ENCODE data around the gene SLC37A1. TPM values are rescaled to one million over a fixed set of nuclear protein-coding genes. Genes with fewer than 3 reads are reported as not detected.
"Not testable (repeated sequence)": the region's sequence is repeated elsewhere in the genome, so short reads cannot be mapped to it uniquely, and the experiment has no call there.

SLC37A1 gene
- total and polyA plus RNA-seq, 10 donors: 6.9 to 31.4 (median 23.2) TPM

DNA sequence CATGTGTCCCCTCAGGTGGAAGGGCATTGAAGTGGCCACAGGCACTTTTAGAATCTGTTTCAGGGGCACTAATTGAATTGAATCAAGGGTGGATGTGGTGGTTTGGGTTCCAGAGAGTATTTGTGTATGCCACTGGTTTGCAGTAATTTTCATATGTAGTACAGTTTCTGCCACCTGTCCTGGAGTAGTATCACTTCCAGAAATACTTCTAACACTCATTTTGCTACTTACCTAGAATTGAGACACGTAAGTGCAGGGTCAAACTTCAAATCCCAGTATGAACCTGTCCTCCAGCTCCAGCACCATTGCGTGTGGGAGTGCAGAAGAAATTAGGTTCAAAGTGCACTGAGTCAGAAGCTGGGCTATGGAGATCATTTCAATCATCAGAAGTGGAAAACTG lies 44.4 kb upstream of the SLC37A1 start:
- H3K4me1 ChIP-seq: peaks cover under 1 to 36% (median 21%) of the 10 kb centered on the region in 6 donors
- intact Hi-C loops (cut with DNase I; ENCODE audit: low total_unique reads): loop anchor here (10.0 kb wide), 1 partner anchor 46 kb away; the partner anchor contains the start of gene SLC37A1
- H3K27ac ChIP-seq: peak overlapping the region in 1 of 8 donors; percentile 36

DNA sequence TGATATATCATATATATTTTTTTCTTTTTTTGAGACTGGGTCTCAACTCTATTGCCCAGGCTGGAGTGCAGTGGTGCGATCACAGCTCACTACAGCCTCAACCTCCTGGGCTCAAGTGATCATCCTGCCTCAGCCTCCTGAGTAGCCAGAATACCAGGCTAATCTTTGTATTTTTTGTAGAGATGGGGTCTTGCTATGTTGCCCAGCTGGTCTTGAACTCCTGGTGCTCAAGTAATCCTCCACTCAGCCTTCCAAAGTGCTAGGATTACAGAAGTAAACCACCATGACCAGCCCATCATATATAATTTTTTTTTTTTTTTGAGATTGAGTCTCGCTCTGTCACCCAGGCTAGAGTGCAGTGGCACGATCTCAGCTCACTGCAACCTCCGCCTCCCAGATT lies 43.9 kb upstream of the SLC37A1 start:
- WGBS, 5 donors: 89 to 95% (median 93%) methylated on average over 4 of the region's 4 CpGs
- H3K4me1 ChIP-seq: peaks cover 0 to 32% (median 16%) of the 10 kb centered on the region in 6 donors
- DNase-seq: not testable (repeated sequence)

More for the DNA sequence above, 44.4 kb upstream of the SLC37A1 start:
- Histone ChIP-seq H3K4me3 (no peak overlapping the region), H3K27me3 (replicated peaks in 1 of 7) (peaks cover 0 to 29% (median 0%) of the 10 kb centered on the region in 7 donors), H3K9me3 (no peaks in the 10 kb centered on the region), H3K36me3 (no peaks in the 10 kb centered on the region)
- 61 to 77% (median 72%) methylated on average over 2 of the region's 2 CpGs for WGBS, 5 donors
- TF ChIP-seq, protein P1, sequence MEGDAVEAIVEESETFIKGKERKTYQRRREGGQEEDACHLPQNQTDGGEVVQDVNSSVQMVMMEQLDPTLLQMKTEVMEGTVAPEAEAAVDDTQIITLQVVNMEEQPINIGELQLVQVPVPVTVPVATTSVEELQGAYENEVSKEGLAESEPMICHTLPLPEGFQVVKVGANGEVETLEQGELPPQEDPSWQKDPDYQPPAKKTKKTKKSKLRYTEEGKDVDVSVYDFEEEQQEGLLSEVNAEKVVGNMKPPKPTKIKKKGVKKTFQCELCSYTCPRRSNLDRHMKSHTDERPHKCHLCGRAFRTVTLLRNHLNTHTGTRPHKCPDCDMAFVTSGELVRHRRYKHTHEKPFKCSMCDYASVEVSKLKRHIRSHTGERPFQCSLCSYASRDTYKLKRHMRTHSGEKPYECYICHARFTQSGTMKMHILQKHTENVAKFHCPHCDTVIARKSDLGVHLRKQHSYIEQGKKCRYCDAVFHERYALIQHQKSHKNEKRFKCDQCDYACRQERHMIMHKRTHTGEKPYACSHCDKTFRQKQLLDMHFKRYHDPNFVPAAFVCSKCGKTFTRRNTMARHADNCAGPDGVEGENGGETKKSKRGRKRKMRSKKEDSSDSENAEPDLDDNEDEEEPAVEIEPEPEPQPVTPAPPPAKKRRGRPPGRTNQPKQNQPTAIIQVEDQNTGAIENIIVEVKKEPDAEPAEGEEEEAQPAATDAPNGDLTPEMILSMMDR (IDR thresholded peaks at IDR 0.05 in 8 of 11, conservative IDR thresholded peaks at IDR 0.05 in 3 of 11): no peak
- TF ChIP-seq POLR2A (IDR thresholded peaks at IDR 0.05) (no peak), POLR2AphosphoS5 (IDR thresholded peaks at IDR 0.05) (no peak)
- no peak for DNase-seq

DNA sequence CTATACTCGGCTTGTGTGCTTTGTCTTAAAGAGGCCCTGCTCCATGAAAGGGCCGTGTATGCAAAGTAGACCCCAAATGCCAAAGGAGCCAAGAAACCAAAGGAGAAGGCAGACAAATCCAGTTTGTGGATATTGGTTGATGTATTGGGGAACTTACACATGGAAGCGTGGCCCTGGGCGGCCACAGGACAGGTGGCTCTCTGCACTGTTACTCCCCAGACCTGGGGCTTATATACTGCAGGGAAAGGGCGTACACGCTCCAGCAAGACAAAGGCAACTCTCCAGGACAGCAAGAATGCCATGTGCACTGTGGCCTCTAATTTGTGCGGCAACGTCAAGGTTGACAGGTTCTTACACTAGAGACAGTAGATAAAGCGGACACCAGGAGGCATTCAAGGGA lies 42.4 kb upstream of the SLC37A1 start:
- 92 to 95% (median 94%) methylated on average over 9 of the region's 9 CpGs for WGBS, 5 donors
- no peak for TF ChIP-seq POLR2AphosphoS5 (IDR thresholded peaks at IDR 0.05)
- TF ChIP-seq POLR2A (IDR thresholded peaks at IDR 0.05): no peak

More for the DNA sequence above, 43.9 kb upstream of the SLC37A1 start:
- H3K36me3 ChIP-seq, H3K4me3 ChIP-seq, H3K9me3 ChIP-seq: not testable (repeated sequence)
- Histone ChIP-seq H3K27me3 (replicated peaks in 1 of 7) (peaks cover 0 to 32% (median 0%) of the 10 kb centered on the region in 7 donors), H3K27ac (peak overlapping the region in 1 of 8 donors; percentile 8)
- intact Hi-C loops (cut with DNase I; ENCODE audit: low total_unique reads): loop anchor here (10.0 kb wide), 1 partner anchor 45 kb away; the partner anchor contains the start of gene SLC37A1

DNA sequence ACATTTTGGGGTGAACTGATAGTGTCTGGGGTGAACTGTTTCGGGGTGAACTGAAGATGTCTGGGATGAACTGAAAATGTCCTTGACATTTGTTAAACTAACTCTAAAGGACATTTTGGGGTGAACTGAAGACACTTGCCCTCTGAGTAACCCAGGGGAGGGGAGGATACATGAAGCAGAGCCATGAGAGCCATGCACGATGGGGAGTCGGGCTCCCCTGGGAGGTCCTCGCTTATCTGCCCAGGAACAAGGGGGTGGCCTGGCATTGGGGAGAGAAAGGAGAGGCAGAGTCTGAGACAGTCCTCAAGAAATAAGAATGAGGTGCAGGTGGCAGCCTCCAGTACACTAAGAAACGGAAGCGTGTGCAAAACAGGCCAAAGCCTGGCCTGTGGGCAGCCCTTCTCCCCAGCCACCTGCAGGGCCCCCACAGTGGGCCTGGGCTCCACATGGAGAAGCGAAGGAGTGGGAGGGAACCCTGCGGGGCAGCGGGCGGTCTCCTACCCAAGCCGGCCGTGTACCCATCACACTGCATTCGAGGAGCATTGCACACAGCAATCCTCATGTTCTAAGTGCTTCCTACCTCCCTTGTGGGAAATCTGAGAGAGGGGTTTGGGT lies 41.8 kb upstream of the SLC37A1 start:
- H3K36me3 ChIP-seq: no peaks in the 10 kb centered on the region
- TF ChIP-seq POLR2A (IDR thresholded peaks at IDR 0.05) (no peak), POLR2AphosphoS5 (IDR thresholded peaks at IDR 0.05) (no peak)
- TF ChIP-seq, protein P1 (IDR thresholded peaks at IDR 0.05 in 8 of 11, conservative IDR thresholded peaks at IDR 0.05 in 3 of 11): no peak
- DNase-seq: no peak
- H3K9me3 ChIP-seq: no peaks in the 10 kb centered on the region
- peaks cover 0 to 32% (median 0%) of the 10 kb centered on the region in 7 donors for H3K27me3 ChIP-seq (replicated peaks in 1 of 7)
- intact Hi-C loops (cut with DNase I; ENCODE audit: low total_unique reads): no loop called here
- H3K4me1 ChIP-seq: peaks cover 0 to 15% (median 3%) of the 10 kb centered on the region in 6 donors
- no peak overlapping the region for H3K27ac ChIP-seq
- no peak overlapping the region for H3K4me3 ChIP-seq
- 83 to 90% (median 88%) methylated on average over 13 of the region's 13 CpGs for WGBS, 5 donors

More for the DNA sequence above, 42.4 kb upstream of the SLC37A1 start:
- peaks cover 0 to 18% (median 3%) of the 10 kb centered on the region in 6 donors for H3K4me1 ChIP-seq
- no peaks in the 10 kb centered on the region for H3K36me3 ChIP-seq
- peaks cover 0 to 32% (median 0%) of the 10 kb centered on the region in 7 donors for H3K27me3 ChIP-seq (replicated peaks in 1 of 7)
- intact Hi-C loops (cut with DNase I; ENCODE audit: low total_unique reads): no loop called here
- no peak overlapping the region for H3K4me3 ChIP-seq
- no peak overlapping the region for H3K27ac ChIP-seq
- no peaks in the 10 kb centered on the region for H3K9me3 ChIP-seq
- no peak for DNase-seq

DNA sequence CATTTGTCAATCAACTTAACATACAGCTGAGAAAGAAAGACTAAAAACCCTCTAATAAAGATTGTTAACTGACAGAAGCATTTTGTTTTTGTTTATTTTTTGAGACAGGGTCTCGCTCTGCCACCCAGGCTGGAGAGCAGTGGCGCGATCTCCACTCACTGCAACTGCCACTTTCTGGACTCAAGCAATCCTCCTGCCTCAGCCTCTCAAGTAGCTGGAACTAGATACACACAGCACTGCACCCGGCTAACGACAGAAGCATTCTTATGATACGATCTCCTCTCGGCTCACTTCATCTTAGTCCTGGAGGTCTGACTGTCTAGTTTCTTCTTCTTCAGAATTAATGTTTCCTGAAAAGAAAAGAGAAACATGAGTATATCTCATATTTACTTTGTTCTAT lies 41.1 kb upstream of the SLC37A1 start:
- no peaks in the 10 kb centered on the region for H3K9me3 ChIP-seq
- no peak for DNase-seq
- peaks cover 0 to 8% (median 1%) of the 10 kb centered on the region in 6 donors for H3K4me1 ChIP-seq
- no peaks in the 10 kb centered on the region for H3K36me3 ChIP-seq
- intact Hi-C loops (cut with DNase I; ENCODE audit: low total_unique reads): no loop called here
- H3K27ac ChIP-seq: no peak overlapping the region
- peaks cover 0 to 31% (median 0%) of the 10 kb centered on the region in 7 donors for H3K27me3 ChIP-seq (replicated peaks in 1 of 7)
- no peak overlapping the region for H3K4me3 ChIP-seq
- TF ChIP-seq, protein P1 (IDR thresholded peaks at IDR 0.05 in 8 of 11, conservative IDR thresholded peaks at IDR 0.05 in 3 of 11): no peak
- TF ChIP-seq POLR2A (IDR thresholded peaks at IDR 0.05) (no peak), POLR2AphosphoS5 (IDR thresholded peaks at IDR 0.05) (no peak)
- WGBS, 5 donors: 67 to 92% (median 87%) methylated on average over 7 of the region's 7 CpGs

Measured in spleen (tissue), 11 donors.